CD4-positive, CD25-positive, alpha-beta regulatory T cell (primary cell): ENCODE measurements around the gene PDE4D. TPM values are rescaled to one million over a fixed set of nuclear protein-coding genes. Genes with fewer than 3 reads are reported as not detected.

Experiments used
- ATAC-seq, 2 donors: fragments of 150-1000 bp; cut with Tn5 transposase; one replicate each; pipeline ENCODE4 v1.10.0; 2021; ENCODE audit warnings: low read depth in 2 of 2, moderate number of reproducible peaks in 2 of 2, moderate library complexity in 1 of 2
- DNase-seq, 3 donors: peaks; one replicate each; pipeline versions ENCODE4 v3.0.0 to v3.0.0-alpha.2; 2012 to 2022; ENCODE audit warnings: mixed read lengths in 1 of 3
- H3K27ac ChIP-seq: one replicate; pipeline ENCODE4 v1.7.0; 2013; ENCODE audit warnings: mild to moderate bottlenecking, low read length; ENCODE audit not compliant: insufficient read depth, poor library complexity, severe bottlenecking
- H3K27me3 ChIP-seq: one replicate; pipeline ENCODE4 v1.7.0; 2013; ENCODE audit warnings: low read length; ENCODE audit not compliant: control insufficient read depth, insufficient read depth
- H3K36me3 ChIP-seq: one replicate; pipeline ENCODE4 v1.7.0; 2013; ENCODE audit warnings: mild to moderate bottlenecking, low read length, moderate library complexity; ENCODE audit not compliant: control insufficient read depth, insufficient read depth
- H3K4me1 ChIP-seq: 2 replicates; pipeline ENCODE4 v1.7.0; 2013; ENCODE audit warnings: mild to moderate bottlenecking, low read length; ENCODE audit not compliant: insufficient read depth, control insufficient read depth, poor library complexity, severe bottlenecking
- H3K4me3 ChIP-seq: one replicate; pipeline ENCODE4 v1.7.0; 2013; ENCODE audit warnings: low read depth, mild to moderate bottlenecking, low read length, moderate library complexity
- H3K9me3 ChIP-seq, 2 experiments: 1 replicate in 1 of 2; 2 replicates in 1 of 2; pipeline ENCODE4 v1.7.0; 2013; ENCODE audit warnings: low read length in 2 of 2, mild to moderate bottlenecking in 1 of 2, moderate library complexity in 1 of 2; ENCODE audit not compliant: control insufficient read depth in 2 of 2
- H3K27ac Mint-ChIP-seq, 3 donors: one replicate each; pipeline ENCODE4 v1.8.0; 2020 to 2022; ENCODE audit warnings: mild to moderate bottlenecking in 3 of 3, mixed read lengths in 3 of 3, moderate library complexity in 2 of 3
- H3K27me3 Mint-ChIP-seq: one replicate; pipeline ENCODE4 v1.8.0; 2022; ENCODE audit warnings: mild to moderate bottlenecking, mixed read lengths
- H3K36me3 Mint-ChIP-seq: one replicate; pipeline ENCODE4 v1.8.0; 2020; ENCODE audit warnings: mixed read lengths
- H3K4me1 Mint-ChIP-seq, 4 donors: one replicate each; pipeline ENCODE4 v1.8.0; 2020 to 2022; ENCODE audit warnings: mixed read lengths in 4 of 4, mild to moderate bottlenecking in 1 of 4
- H3K4me3 Mint-ChIP-seq, 4 donors: one replicate each; pipeline ENCODE4 v1.8.0; 2020 to 2022; ENCODE audit warnings: mild to moderate bottlenecking in 4 of 4, mixed read lengths in 4 of 4, moderate library complexity in 3 of 4
- H3K9me3 Mint-ChIP-seq, 7 donors: one replicate each; pipeline ENCODE4 v1.8.0; 2020 to 2022; ENCODE audit warnings: mixed read lengths in 7 of 7, mild to moderate bottlenecking in 3 of 7, moderate library complexity in 2 of 7
- polyA plus RNA-seq, 4 donors: library from polyadenylated mRNA; unstranded; fragments of 300-500 nt; fragmentation: Illumina TruSeq; gene quantifications; one replicate each; pipeline ENCODE4 v1.2.3, GENCODE V29; 2021
- total RNA-seq: library from RNA; stranded (reverse); gene quantifications from one replicate; pipeline ENCODE4 v1.2.3, GENCODE V29; 2022

Gene PDE4D
- total and polyA plus RNA-seq, 5 donors from 2014 or later: 2.1 to 39.9 (median 4.8) TPM

DNA sequence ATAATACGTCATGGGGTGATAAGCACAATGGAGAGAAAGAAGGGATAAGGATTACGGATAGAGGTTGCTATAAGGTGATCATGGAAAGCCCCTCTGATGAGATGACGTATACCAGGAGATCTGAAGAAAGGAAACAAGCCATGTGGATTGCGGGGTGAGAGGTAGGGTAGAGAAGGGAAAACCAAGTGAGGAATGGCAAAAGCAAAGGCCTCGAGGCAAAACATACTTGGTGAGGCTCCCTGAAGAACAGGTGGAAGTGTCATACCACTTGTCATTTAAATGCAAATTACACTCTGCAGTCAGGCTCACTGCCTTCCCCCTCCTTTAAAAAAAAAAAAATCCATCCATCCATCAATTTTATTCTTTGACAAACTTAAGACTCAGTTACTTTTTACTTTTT lies 889.9 kb downstream of the PDE4D start:
- no peaks in the 10 kb centered on the region for H3K4me1 ChIP-seq
- no peaks in the 10 kb centered on the region for H3K9me3 Mint-ChIP-seq
- H3K4me3 ChIP-seq: no peak overlapping the region
- H3K27me3 Mint-ChIP-seq: peaks cover 4% of the 10 kb centered on the region
- H3K27me3 ChIP-seq: no peaks in the 10 kb centered on the region
- DNase-seq (no peak), ATAC-seq (no peak)
- no peak overlapping the region for H3K4me3 Mint-ChIP-seq
- H3K27ac Mint-ChIP-seq: no peak overlapping the region
- H3K36me3 Mint-ChIP-seq: no peaks in the 10 kb centered on the region
- H3K27ac ChIP-seq: no peak overlapping the region
- peaks cover 0 to 21% (median 4%) of the 10 kb centered on the region in 4 donors for H3K4me1 Mint-ChIP-seq
- no peaks in the 10 kb centered on the region for H3K36me3 ChIP-seq
- no peaks in the 10 kb centered on the region for H3K9me3 ChIP-seq

DNA sequence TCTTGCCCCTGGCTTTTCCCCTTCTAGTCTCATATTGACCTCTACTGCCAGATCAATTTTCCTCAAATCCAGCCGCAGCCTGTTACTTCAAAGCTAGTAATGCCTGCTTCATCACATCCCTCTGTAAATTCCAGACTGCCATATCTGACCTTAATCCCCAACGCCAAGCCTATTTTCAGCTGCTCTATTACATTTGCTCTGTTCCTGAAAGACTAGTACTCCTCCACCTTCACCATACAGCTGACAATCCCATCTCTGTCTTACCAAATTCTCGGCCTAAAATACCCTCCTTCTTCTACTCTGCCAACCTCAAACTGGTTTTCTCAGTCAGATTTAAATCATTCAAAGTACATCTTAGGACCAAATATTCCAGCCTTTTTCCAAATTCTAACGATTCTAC lies 890.4 kb downstream of the PDE4D start:
- Histone ChIP-seq H3K4me1 (no peaks in the 10 kb centered on the region), H3K4me3 (no peak overlapping the region), H3K9me3 (no peaks in the 10 kb centered on the region), H3K36me3 (no peaks in the 10 kb centered on the region), H3K27ac (no peak overlapping the region), H3K27me3 (no peaks in the 10 kb centered on the region)
- DNase-seq (no peak), ATAC-seq (no peak)
- Mint-ChIP-seq H3K36me3 (no peaks in the 10 kb centered on the region), H3K9me3 (no peaks in the 10 kb centered on the region), H3K27me3 (peaks cover 4% of the 10 kb centered on the region), H3K4me3 (peak overlapping the region in 2 of 4 donors; percentile 0 to 27), H3K27ac (no peak overlapping the region), H3K4me1 (peaks cover 0 to 21% (median 4%) of the 10 kb centered on the region in 4 donors)

DNA sequence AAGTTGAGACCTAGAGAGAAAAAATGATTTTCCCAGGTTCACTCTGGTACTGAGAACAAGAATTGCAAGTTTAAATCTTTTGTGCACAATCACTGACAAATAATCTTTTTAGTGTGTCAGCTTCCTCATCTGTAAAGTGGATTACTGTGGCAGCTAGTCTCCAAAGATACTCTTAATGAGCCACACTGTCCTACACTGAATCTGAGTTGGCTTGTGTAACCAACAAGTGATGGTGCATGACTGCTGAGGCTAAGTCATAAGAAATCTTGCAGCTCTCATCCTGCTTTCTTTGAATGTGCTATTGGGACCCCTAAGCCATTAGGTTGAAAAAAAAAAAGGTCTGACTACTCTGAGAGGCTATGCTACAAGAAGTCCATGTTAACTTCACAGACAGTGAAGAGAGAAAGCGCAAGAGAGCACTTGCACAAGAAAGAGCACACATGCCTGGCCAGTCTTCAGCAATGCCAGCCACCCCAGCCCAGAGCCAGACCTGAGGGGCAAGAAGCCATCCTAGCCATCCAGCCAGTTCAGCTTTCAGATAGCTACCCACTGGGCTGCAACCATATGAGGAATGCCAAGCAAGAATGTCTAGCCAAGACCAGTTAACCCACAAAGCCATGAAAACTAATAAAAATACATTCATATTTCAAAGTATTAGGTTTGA lies 891.2 kb downstream of the PDE4D start:
- Mint-ChIP-seq H3K4me3 (no peak overlapping the region), H3K4me1 (peaks cover 0 to 19% (median 4%) of the 10 kb centered on the region in 4 donors)
- H3K4me1 ChIP-seq: no peaks in the 10 kb centered on the region

DNA sequence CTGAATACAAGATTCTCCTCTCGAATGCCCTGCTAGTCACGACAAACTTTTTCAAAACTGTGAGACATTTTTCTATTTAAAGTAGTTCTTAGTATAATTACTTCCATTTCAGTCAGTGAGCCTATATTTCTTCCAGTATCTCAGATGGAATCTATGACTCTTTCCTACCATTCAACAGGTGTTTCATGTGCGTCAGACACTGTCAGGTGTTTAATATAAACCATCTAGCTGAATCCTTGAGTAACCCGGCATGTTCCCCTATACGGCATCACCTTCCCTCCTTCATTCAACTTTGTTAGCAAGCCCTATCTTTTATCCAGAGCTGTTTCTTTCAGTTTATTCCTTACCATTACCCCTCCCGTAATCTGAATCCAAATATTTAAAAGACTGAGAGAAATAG lies 891.8 kb downstream of the PDE4D start:
- peak overlapping the region in 2 of 3 donors; percentile 8 to 37 for H3K27ac Mint-ChIP-seq
- H3K4me1 ChIP-seq: no peaks in the 10 kb centered on the region
- H3K27ac ChIP-seq: no peak overlapping the region
- DNase-seq: no peak
- H3K27me3 ChIP-seq: no peaks in the 10 kb centered on the region
- H3K9me3 Mint-ChIP-seq: no peaks in the 10 kb centered on the region
- H3K4me3 Mint-ChIP-seq: no peak overlapping the region
- H3K36me3 Mint-ChIP-seq: no peaks in the 10 kb centered on the region
- H3K27me3 Mint-ChIP-seq: peaks cover 4% of the 10 kb centered on the region
- peaks cover 0 to 19% (median 4%) of the 10 kb centered on the region in 4 donors for H3K4me1 Mint-ChIP-seq
- ATAC-seq: no peak
- H3K36me3 ChIP-seq: no peaks in the 10 kb centered on the region
- H3K4me3 ChIP-seq: no peak overlapping the region
- H3K9me3 ChIP-seq: no peaks in the 10 kb centered on the region

More for the DNA sequence above, 891.2 kb downstream of the PDE4D start:
- H3K4me3 ChIP-seq: no peak overlapping the region
- ATAC-seq (no peak), DNase-seq (no peak)
- H3K36me3 ChIP-seq: no peaks in the 10 kb centered on the region
- Mint-ChIP-seq H3K36me3 (no peaks in the 10 kb centered on the region), H3K27me3 (peaks cover 4% of the 10 kb centered on the region), H3K9me3 (no peaks in the 10 kb centered on the region), H3K27ac (peak overlapping the region in 1 of 3 donors; percentile 8)
- H3K27me3 ChIP-seq: no peaks in the 10 kb centered on the region
- H3K27ac ChIP-seq: no peak overlapping the region
- H3K9me3 ChIP-seq: no peaks in the 10 kb centered on the region

DNA sequence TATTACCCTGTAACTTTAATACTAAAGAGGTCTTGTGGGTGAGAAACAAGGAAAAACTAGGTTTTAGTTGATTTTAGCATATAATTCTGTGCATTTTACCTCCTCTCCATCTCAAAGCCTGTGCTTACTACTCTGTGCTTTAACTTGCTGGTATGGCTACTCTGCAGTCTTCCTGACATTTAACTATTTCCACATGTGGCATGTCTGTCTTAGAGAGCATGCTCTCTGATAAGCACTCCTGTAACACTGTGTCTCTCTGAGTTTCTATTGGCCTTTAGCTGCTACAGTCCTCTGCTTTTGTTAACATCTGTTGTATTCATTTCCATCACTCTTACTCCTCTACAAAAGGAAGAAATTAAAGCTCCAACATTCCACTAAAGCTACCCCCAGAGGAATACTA lies 892.4 kb downstream of the PDE4D start:
- H3K27ac ChIP-seq: no peak overlapping the region

DNA sequence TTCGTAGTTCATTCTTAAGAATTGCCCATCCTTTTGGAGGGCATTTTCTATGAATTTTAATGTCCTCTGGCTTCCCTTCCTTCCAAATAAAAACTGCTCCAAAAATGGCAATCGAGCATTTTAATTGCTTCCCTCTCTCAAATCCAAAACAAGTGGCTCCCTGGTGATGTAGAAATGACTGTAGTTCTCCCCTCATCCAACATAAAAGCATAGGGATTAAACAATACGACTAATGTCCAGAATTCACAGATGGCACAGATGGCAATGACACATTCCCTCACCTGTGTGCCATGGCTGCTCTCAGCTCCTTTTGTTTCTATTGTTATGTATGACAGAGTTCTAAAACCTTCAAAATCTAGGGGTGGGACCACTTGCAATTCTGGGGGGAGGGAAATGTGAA lies 893.3 kb downstream of the PDE4D start:
- Histone ChIP-seq H3K4me1 (no peaks in the 10 kb centered on the region), H3K27ac (no peak overlapping the region), H3K9me3 (no peaks in the 10 kb centered on the region), H3K27me3 (no peaks in the 10 kb centered on the region), H3K36me3 (no peaks in the 10 kb centered on the region), H3K4me3 (no peak overlapping the region)
- Mint-ChIP-seq H3K27me3 (peaks cover 4% of the 10 kb centered on the region), H3K27ac (no peak overlapping the region), H3K4me3 (no peak overlapping the region), H3K36me3 (no peaks in the 10 kb centered on the region), H3K4me1 (peaks cover 0 to 13% (median 7%) of the 10 kb centered on the region in 4 donors), H3K9me3 (peaks cover 0 to 2% (median 0%) of the 10 kb centered on the region in 7 donors)
- DNase-seq (no peak), ATAC-seq (no peak)

More for the DNA sequence above, 892.4 kb downstream of the PDE4D start:
- H3K27ac Mint-ChIP-seq: peak overlapping the region in 1 of 3 donors; percentile 37
- no peak for ATAC-seq
- no peaks in the 10 kb centered on the region for H3K27me3 ChIP-seq
- DNase-seq: no peak
- H3K9me3 Mint-ChIP-seq: peaks cover 0 to 2% (median 0%) of the 10 kb centered on the region in 7 donors
- no peaks in the 10 kb centered on the region for H3K4me1 ChIP-seq
- no peaks in the 10 kb centered on the region for H3K36me3 Mint-ChIP-seq
- no peaks in the 10 kb centered on the region for H3K36me3 ChIP-seq
- peaks cover 4% of the 10 kb centered on the region for H3K27me3 Mint-ChIP-seq
- H3K4me3 Mint-ChIP-seq: no peak overlapping the region
- H3K4me1 Mint-ChIP-seq: peaks cover 0 to 19% (median 4%) of the 10 kb centered on the region in 4 donors
- no peaks in the 10 kb centered on the region for H3K9me3 ChIP-seq
- H3K4me3 ChIP-seq: no peak overlapping the region

DNA sequence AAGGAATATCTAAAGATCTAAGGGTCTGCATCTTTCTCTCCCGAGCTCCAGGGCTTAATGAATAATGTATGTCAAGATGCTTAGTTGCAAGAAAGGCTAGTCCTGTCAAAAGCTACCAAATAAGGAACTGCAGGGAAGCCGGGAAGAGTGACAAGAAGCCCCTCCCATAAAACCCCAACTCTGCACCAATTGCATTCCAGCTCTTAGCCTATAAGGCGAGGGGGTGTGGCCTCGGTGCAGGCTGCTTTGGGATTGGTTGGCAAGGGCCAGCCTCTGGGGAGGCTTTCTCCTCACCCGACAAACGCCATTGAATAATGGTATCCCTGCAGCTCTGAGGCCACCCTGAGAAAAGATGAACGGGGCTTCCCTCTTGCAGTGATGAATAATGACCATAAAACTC lies 893.7 kb downstream of the PDE4D start:
- H3K4me3 Mint-ChIP-seq: no peak overlapping the region
- Histone ChIP-seq H3K36me3 (no peaks in the 10 kb centered on the region), H3K27me3 (no peaks in the 10 kb centered on the region), H3K27ac (no peak overlapping the region), H3K4me3 (no peak overlapping the region), H3K9me3 (no peaks in the 10 kb centered on the region), H3K4me1 (no peaks in the 10 kb centered on the region)
- ATAC-seq (no peak), DNase-seq (no peak)
- H3K27me3 Mint-ChIP-seq: peaks cover 4% of the 10 kb centered on the region
- peaks cover 0 to 2% (median 0%) of the 10 kb centered on the region in 7 donors for H3K9me3 Mint-ChIP-seq
- H3K4me1 Mint-ChIP-seq: peaks cover 0 to 12% (median 7%) of the 10 kb centered on the region in 4 donors
- H3K36me3 Mint-ChIP-seq: no peaks in the 10 kb centered on the region
- peak overlapping the region in 1 of 3 donors; percentile 35 for H3K27ac Mint-ChIP-seq

- H3K4me1 ChIP-seq: no peaks in the 10 kb centered on the region
- peaks cover 0 to 9% (median 6%) of the 10 kb centered on the region in 4 donors for H3K4me1 Mint-ChIP-seq
- H3K27me3 Mint-ChIP-seq: peaks cover 4% of the 10 kb centered on the region
- H3K36me3 Mint-ChIP-seq: no peaks in the 10 kb centered on the region
- H3K4me3 Mint-ChIP-seq: no peak overlapping the region
- no peak overlapping the region for H3K27ac ChIP-seq
- no peak overlapping the region for H3K4me3 ChIP-seq
- DNase-seq (no peak), ATAC-seq (no peak)
- H3K36me3 ChIP-seq: no peaks in the 10 kb centered on the region
- no peaks in the 10 kb centered on the region for H3K9me3 ChIP-seq
- H3K9me3 Mint-ChIP-seq: peaks cover 0 to 2% (median 0%) of the 10 kb centered on the region in 7 donors
- no peak overlapping the region for H3K27ac Mint-ChIP-seq
- H3K27me3 ChIP-seq: no peaks in the 10 kb centered on the region
These were observed 895.0 kb downstream of the PDE4D start for GRCh38 chr5:58998544-58998943.
